Inflammatory macrophage (primary cell): ENCODE measurements around the gene FOXF1.
A peak's percentile ranks its signal among the peaks of the same experiment; 100 is the strongest.

Source experiments
- DNase-seq, 2 donors: peaks; one replicate each; pipeline ENCODE4 v3.0.0-alpha.2; 2020 to 2022

Gene FOXF1

GRCh38 chr16:86517652-86518258 is 7.4 kb downstream of the FOXF1 start:
- DNase-seq, result peak; percentile 20 to 56

DNA sequence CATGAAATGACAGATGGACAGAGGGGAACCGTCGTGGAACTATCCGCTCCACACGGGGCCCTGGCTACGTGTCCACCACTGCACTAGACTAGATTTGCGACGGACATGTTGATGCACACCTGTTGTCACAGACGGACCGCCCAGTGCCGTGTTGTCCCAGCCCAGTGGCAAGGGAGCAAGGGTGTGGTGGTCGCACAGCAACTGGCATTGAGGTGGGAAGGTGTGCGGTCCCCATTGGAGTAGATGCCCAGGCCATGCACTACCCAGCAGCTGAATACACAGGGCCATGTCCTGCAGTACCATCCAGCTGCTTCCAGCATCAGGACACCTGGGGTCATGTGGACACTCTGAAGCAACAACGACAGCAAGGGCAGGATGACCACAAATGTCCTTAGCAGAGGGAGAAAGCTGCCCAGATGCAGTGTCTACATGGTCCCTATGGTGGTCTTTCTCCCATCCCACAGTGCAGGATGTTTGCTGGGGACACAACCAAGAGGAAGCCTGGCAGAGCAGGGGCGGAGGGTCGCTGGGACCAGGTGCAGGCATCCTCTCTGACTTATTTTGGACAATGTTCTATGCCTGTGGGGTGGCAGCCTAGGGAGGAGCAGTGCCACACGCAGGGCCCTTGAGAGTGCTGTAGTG is 8.8 kb downstream of the FOXF1 start:
- DNase-seq, result no peak

GRCh38 chr16:86519649-86520316 is 9.5 kb downstream of the FOXF1 start:
- peak; percentile 19 to 54 for DNase-seq

DNA sequence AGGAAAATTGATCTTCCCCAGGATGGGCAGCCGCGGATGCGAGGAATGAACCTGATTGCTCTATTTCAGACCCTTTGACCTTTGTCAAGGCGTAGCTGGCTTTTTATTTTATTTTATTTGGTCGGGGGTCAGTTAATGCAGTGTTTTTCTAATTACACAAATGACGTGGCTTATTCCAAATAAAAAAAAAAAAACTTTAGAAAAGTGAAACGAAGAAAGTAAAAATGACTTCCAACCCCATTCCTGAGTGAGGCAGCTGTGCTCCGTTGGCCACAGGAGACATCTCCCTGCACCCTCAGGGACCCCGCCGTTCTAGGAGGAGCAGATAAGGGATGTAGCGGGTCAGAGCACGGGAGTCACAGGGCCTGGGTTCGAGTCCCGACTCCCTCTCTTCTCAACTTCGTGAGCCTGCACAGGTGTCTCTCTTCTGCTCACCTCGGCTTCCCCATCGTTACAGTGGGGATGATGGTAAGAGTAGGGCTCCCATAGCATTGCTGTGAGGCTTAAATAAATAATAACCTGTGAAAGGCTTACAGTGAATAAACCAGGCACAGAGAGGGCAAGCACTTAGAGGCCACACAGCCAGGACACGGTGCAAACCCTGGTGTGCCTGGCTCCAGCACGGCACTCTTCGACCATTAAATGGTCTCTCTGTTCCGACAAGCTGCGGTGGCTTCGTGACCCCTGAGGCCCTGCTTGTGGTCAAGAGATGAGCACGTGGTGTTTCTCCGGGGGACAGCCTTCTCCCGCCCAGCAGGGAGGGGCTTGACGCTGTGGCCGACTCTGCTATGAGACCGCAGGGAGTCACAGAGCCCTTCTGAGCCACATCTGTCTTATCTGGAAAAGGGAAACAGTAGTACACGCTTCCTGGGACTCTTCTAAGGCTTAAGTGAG is 10.2 kb downstream of the FOXF1 start:
- DNase-seq, result no peak

GRCh38 chr16:86521236-86522197 is 11.2 kb downstream of the FOXF1 start:
- no peak for DNase-seq

GRCh38 chr16:86522634-86523033 is 12.3 kb downstream of the FOXF1 start:
- DNase-seq, result no peak

DNA sequence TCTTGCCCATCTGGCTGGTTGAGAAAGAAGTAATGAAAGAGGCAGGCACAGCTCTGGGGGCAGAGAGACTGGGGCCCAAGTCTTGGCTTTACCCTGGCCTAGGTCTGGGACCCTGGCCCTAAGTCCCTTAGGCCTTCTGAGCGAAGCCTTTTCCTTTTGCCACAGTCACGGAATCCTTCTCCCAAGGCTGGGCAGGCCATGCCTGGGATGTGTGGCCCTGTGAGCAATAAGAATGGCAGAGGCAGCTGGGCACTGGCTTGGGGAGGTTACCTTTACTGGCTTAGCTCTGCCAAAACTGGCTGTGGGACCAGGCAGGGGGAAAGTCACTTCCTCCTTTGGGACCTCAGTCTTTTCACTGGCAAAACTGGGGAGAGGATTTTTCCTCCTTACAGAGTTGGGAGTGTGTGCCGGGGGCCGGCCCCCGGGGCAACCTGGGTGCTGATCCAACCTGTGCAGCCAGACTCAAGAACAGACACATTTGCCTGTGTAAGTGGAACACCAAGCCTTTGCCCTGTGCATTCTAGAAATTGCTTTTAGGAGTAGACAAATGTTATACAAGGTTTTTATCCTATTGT is 12.9 kb downstream of the FOXF1 start:
- no peak for DNase-seq

DNA sequence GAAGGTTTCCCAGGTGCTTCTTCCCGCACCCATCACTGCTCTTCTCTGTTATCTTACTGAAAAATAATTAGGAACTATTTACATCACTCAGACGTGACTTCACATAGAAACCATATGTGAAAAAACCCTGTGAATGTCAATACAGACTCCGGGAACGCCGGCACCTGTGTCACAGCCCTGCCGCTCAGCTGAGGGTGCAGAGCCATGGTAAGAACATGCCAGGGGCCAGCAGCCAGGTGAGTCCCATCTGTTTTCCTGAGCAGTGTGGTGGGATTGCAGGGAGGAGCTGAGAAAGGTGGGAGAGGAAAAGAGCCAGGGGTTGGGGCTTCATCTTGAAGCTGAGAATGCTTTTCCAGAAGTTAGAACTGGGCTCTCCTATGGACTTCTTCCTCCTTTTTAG is 13.7 kb downstream of the FOXF1 start:
- no peak for DNase-seq

DNA sequence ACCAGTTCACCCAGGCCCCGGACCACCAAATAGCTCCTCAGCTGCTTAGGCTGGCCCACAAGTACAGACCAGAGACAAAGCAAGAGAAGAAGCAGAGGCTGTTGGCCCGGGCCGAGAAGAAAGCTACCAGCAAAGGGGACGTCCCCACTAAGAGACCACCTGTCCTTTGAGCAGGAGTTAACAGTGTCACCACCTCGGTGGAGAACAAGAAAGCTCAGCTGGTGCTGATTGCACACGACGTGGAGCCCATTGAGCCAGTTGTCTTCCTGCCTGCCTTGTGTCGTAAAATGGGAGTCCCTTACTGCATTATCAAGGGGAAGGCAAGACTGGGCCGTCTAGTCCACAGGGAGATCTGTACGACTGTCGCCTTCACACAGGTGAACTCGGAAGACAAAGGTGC is 15.4 kb downstream of the FOXF1 start:
- DNase-seq, result no peak

DNA sequence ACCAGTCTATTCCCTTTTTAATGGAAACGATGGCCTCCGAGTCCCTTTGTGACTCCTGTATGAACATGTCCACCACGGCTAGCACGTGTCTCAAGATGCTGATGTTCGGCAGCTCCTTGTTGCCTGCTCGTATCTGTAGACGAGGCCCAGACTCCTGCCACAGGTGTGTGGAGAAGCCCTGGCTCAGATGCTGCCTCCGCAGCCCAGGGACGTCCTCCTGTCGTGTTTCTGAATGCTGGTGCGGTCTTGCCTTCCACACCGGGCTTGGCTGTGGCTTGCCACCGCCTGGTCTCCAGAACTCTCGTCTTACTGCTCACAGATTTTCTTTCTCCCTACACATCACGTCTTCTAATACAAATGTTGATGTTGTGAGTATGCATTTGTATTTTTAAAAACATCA is 17.0 kb downstream of the FOXF1 start:
- DNase-seq, result no peak

DNA sequence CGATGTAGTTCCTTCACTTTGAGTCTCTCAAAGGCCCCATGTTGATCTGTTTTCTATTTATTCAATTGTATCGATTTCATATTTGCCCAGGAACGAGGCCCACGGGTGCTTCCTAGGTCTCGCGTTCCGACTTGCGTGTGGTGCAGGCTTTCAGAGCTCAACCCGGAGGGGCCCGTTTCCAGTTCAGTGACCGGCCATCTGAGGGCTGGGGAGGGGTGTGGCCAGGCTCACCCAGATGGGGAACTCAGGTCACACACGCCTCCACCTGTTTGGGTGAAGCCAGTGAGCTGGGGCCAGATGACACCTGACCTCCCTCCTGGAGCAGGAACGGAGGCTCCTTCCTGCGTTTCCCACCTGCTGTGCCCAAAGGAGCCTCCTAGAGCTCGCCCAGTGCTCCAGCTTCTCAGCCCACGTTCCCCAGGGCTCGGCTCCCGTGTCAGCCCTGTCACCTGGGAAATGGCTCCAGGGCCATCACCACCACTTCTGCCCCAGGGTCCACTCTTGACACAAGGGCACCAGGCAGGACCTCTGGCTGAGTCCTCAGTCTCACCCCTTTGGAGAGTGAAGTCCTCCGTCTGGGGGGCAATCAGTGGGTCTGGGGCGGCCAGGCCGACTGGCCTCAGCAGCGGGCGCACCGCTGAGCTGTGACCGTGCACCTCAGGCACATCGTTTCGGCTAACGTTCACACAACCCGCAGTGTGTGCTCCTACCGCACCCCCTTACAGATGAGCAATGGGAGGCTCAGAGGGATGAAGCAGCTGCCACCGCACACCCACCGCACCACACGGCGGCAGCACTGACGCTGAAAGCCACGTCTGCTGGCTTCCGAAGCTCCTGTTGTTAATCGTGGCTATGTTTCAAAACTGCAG is 18.0 kb downstream of the FOXF1 start:
- DNase-seq, result no peak

- no peak for DNase-seq
Observed at GRCh38 chr16:86529160-86529559, 18.8 kb downstream of the FOXF1 start.

GRCh38 chr16:86530251-86531190 is 20.2 kb downstream of the FOXF1 start:
- no peak for DNase-seq

DNA sequence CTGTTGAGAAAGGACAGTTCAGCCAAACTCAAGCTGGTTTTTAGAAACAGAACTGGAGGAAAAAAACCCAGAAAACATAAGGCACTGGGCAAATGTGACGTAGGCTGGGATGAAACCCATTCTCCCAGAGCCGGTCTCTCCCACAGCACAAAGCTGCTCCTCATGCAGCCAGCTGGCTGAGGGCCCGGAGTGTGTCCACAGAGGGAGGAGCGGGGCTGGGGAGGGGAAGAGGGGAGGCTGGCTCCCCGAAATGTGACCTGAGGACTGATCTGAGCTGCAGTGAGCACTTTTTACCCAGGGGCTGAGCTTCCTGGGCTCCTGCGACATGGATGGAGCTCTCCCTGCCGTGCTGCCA is 20.8 kb downstream of the FOXF1 start:
- DNase-seq, result no peak

DNA sequence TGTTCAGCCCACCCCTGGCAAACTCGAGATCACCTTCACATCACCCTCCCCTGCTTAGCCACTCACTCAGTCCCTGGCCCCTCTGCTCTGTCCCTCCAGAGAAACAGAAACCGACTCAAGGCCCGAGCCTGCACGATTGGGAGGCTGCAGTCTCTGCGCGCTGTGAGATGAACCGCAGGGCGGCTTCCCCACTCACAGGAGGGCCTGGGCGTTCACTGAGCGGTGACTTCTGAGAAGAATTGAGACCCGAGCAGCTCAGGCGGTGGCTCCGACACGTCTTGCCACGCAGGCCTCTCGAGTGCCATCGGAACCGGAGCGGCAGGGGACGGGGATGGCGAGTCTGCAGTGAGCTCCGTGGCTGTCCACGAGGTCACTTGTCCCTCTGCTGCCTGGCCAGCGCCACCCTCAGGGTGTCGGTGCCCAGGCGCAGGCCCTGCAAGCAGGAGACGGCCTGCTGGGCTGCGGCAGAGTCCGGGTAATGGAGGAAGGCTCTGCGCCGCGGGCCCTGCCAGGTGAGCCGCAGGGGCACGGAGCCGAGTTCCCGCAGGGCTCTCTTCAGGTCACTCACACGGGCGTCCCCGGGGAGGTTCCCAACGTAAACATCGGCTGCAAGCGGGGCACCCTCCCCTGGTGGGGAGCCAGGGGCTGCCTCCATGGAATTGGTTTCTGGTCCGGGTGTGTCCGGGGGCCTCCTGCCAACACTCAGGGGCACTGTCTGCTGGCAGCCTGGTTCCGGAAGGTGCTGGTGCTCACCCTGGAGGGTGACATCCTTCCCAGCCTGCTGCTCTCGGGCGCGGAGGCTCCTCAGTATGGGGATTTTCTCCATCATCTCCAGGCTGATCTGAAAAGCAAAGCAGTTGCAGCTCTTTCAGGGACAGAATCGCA is 21.6 kb downstream of the FOXF1 start:
- DNase-seq, result no peak

DNA sequence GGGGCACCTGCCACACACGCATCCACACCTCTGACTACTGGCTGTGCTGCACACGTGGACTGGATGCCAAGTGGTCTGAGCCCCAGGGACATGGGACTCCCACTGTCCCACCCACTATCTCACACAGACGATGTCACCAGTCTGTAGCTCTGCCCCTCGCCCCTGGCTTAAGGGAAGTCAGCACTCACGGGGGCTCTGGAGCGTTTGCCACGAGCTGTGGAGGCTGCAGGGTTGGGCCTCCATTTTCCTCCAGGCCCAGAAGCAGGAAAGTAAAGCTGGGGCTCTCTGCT is 22.1 kb downstream of the FOXF1 start:
- no peak for DNase-seq

DNA sequence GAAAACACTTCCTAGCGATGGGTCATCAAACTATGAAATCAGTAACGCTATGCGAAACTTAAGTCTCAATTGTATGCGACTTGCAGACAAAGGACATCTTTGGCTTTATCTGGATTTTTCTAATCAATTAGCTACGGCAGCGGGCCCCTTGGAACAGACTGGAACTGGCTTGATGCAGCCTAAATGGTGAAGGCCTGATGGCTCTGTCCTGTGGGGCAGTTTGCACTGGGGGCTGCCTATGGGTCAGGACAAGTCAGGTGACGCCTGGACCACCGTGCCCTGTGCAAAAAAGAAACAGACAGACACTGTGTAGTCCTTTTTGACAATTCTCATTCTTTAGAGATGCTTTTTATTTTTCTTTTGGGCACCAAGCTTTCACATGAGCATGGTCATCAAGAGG is 22.7 kb downstream of the FOXF1 start:
- DNase-seq, result no peak

GRCh38 chr16:86533767-86534351 is 23.5 kb downstream of the FOXF1 start:
- no peak for DNase-seq
